Measurements from ENCODE around the gene GALM. TPM values are rescaled to one million over a fixed set of nuclear protein-coding genes. Genes with fewer than 3 reads are reported as not detected.

GALM gene
- total and polyA plus RNA-seq, 4 donors: 20.5 to 32.8 (median 26.1) TPM

DNA sequence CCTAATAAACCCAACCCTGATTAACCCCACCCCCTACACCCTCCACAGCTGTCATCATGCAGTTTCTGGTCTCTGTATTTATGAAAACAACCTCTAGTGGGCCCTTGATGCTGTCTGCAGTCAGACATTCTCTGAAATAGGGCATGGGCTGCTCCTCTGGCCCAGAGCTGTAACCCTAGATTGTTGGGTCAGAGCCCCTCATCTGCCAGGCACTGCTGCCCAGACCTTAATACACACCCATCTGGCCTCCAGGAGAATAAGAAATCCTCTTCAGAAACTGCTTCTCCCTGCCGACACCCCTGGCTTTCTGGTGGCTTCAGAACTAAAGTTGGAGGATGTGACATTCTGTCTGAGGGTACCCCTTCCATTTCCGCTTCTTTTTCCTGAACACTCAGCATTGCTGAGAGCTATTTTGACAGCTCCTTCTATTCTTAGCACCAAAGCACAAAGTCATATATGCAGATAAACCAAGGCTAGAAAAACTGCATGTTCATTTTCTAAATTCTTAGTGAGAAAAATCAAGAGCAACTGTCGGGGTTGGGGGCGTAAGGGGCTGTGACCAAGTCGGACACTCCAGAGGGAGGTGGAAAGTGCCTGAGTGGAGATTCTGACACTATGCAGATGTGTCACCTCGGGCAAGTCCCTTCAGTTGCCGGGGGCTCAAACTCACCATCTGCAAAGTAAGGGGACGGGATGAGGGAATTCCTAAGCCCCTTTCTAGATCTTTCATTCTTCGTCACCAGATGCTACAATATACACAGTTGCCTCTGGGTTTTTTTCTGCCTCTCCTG, 56.6 kb downstream of the GALM start:
- H3K4me1 ChIP-seq (ENCODE audit: control insufficient read depth in 4 of 4, insufficient read depth in 4 of 4, low read length in 3 of 4): peaks cover 0 to 20% (median 18%) of the 10 kb centered on the region in 4 donors
- DNase-seq (ENCODE audit: low spot score): no peak
- TF ChIP-seq YY1 (IDR thresholded peaks at IDR 0.05) (no peak), NR2F2 (IDR thresholded peaks at IDR 0.05) (peak; percentile 21)
- H3K9me3 ChIP-seq (ENCODE audit: control insufficient read depth in 4 of 4, low read length in 3 of 4): no peaks in the 10 kb centered on the region
- H3K27ac ChIP-seq (ENCODE audit: low read depth in 1 of 2, low read length in 2 of 2): peak overlapping the region in 1 of 2 donors; percentile 68
- no peak overlapping the region for H3K4me3 ChIP-seq (ENCODE audit: low read depth in 1 of 3, low read length in 3 of 3)
- no peaks in the 10 kb centered on the region for H3K27me3 ChIP-seq (ENCODE audit: control insufficient read depth in 4 of 4, insufficient read depth in 4 of 4, low read length in 3 of 4)
- peaks cover 0 to 2% (median 0%) of the 10 kb centered on the region in 4 donors for H3K36me3 ChIP-seq (ENCODE audit: control insufficient read depth in 4 of 4, insufficient read depth in 3 of 4, low read depth in 1 of 4, low read length in 3 of 4)
- no peak overlapping the region for H3K9ac ChIP-seq (ENCODE audit: low read depth in 1 of 2, low read length in 2 of 2)
- 71% methylated on average over 9 of the region's 9 CpGs for WGBS

DNA sequence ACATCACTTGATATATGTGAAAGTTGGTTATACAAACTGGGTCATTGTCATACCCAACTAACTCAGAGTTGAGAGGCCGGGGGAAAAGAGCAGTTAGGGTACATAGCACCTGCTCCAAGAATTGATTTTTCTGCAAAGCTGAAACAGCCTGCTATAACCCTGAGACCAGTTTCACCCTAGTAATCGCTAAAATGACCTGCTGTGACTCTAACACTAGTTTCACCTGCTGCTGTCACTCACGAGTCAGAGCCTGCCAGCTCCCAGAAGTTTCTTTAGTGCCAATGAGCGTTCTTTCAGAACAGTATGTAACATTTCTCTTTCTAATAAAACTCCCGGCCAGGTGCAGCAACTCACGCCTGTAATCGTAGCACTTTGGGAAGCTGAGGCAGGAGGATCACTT, 57.3 kb downstream of the GALM start:
- peak overlapping the region; percentile 60 to 68 for H3K27ac ChIP-seq (ENCODE audit: low read depth in 1 of 2, low read length in 2 of 2)

More for the DNA sequence above, 57.3 kb downstream of the GALM start:
- DNase-seq (ENCODE audit: low spot score): no peak
- Histone ChIP-seq H3K4me3 (ENCODE audit: low read depth in 1 of 3, low read length in 3 of 3) (no peak overlapping the region), H3K9me3 (ENCODE audit: control insufficient read depth in 4 of 4, low read length in 3 of 4) (no peaks in the 10 kb centered on the region), H3K4me1 (ENCODE audit: control insufficient read depth in 4 of 4, insufficient read depth in 4 of 4, low read length in 3 of 4) (peaks cover 0 to 20% (median 18%) of the 10 kb centered on the region in 4 donors), H3K27me3 (ENCODE audit: control insufficient read depth in 4 of 4, insufficient read depth in 4 of 4, low read length in 3 of 4) (no peaks in the 10 kb centered on the region), H3K36me3 (ENCODE audit: control insufficient read depth in 4 of 4, insufficient read depth in 3 of 4, low read depth in 1 of 4, low read length in 3 of 4) (no peaks in the 10 kb centered on the region), H3K9ac (ENCODE audit: low read depth in 1 of 2, low read length in 2 of 2) (no peak overlapping the region)
- TF ChIP-seq, protein P1, sequence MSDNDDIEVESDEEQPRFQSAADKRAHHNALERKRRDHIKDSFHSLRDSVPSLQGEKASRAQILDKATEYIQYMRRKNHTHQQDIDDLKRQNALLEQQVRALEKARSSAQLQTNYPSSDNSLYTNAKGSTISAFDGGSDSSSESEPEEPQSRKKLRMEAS (IDR thresholded peaks at IDR 0.05): peak; percentile 26
- TF ChIP-seq, protein P2, sequence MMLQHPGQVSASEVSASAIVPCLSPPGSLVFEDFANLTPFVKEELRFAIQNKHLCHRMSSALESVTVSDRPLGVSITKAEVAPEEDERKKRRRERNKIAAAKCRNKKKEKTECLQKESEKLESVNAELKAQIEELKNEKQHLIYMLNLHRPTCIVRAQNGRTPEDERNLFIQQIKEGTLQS (IDR thresholded peaks at IDR 0.05): no peak
- TF ChIP-seq, protein P3, sequence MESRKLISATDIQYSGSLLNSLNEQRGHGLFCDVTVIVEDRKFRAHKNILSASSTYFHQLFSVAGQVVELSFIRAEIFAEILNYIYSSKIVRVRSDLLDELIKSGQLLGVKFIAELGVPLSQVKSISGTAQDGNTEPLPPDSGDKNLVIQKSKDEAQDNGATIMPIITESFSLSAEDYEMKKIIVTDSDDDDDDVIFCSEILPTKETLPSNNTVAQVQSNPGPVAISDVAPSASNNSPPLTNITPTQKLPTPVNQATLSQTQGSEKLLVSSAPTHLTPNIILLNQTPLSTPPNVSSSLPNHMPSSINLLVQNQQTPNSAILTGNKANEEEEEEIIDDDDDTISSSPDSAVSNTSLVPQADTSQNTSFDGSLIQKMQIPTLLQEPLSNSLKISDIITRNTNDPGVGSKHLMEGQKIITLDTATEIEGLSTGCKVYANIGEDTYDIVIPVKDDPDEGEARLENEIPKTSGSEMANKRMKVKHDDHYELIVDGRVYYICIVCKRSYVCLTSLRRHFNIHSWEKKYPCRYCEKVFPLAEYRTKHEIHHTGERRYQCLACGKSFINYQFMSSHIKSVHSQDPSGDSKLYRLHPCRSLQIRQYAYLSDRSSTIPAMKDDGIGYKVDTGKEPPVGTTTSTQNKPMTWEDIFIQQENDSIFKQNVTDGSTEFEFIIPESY (IDR thresholded peaks at IDR 0.05): peak; percentile 14
- TF ChIP-seq HNF4A (conservative IDR thresholded peaks at IDR 0.05) (peak; percentile 45 to 60), RAD21 (IDR thresholded peaks at IDR 0.05) (peak; percentile 39 to 62), TAF1 (conservative IDR thresholded peaks at IDR 0.05) (no peak), FOXA1 (IDR thresholded peaks at IDR 0.05) (no peak), SP1 (IDR thresholded peaks at IDR 0.05) (peak; percentile 37), FOXA2 (IDR thresholded peaks at IDR 0.05) (no peak), RXRA (IDR thresholded peaks at IDR 0.05) (peak; percentile 91 to 93), JUND (IDR thresholded peaks at IDR 0.05) (no peak), YY1 (IDR thresholded peaks at IDR 0.05) (peak; percentile 26), GABPA (IDR thresholded peaks at IDR 0.05 in 1 of 2, conservative IDR thresholded peaks at IDR 0.05 in 1 of 2) (no peak), HNF4G (IDR thresholded peaks at IDR 0.05) (no peak), EGR1 (IDR thresholded peaks at IDR 0.05; ENCODE audit: low read depth in 2 of 2) (no peak), NR2F2 (IDR thresholded peaks at IDR 0.05) (no peak)
- TF ChIP-seq, protein P4, sequence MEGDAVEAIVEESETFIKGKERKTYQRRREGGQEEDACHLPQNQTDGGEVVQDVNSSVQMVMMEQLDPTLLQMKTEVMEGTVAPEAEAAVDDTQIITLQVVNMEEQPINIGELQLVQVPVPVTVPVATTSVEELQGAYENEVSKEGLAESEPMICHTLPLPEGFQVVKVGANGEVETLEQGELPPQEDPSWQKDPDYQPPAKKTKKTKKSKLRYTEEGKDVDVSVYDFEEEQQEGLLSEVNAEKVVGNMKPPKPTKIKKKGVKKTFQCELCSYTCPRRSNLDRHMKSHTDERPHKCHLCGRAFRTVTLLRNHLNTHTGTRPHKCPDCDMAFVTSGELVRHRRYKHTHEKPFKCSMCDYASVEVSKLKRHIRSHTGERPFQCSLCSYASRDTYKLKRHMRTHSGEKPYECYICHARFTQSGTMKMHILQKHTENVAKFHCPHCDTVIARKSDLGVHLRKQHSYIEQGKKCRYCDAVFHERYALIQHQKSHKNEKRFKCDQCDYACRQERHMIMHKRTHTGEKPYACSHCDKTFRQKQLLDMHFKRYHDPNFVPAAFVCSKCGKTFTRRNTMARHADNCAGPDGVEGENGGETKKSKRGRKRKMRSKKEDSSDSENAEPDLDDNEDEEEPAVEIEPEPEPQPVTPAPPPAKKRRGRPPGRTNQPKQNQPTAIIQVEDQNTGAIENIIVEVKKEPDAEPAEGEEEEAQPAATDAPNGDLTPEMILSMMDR (IDR thresholded peaks at IDR 0.05; ENCODE audit: low read depth, low read length, missing input control): no peak
- TF ChIP-seq, protein P5, sequence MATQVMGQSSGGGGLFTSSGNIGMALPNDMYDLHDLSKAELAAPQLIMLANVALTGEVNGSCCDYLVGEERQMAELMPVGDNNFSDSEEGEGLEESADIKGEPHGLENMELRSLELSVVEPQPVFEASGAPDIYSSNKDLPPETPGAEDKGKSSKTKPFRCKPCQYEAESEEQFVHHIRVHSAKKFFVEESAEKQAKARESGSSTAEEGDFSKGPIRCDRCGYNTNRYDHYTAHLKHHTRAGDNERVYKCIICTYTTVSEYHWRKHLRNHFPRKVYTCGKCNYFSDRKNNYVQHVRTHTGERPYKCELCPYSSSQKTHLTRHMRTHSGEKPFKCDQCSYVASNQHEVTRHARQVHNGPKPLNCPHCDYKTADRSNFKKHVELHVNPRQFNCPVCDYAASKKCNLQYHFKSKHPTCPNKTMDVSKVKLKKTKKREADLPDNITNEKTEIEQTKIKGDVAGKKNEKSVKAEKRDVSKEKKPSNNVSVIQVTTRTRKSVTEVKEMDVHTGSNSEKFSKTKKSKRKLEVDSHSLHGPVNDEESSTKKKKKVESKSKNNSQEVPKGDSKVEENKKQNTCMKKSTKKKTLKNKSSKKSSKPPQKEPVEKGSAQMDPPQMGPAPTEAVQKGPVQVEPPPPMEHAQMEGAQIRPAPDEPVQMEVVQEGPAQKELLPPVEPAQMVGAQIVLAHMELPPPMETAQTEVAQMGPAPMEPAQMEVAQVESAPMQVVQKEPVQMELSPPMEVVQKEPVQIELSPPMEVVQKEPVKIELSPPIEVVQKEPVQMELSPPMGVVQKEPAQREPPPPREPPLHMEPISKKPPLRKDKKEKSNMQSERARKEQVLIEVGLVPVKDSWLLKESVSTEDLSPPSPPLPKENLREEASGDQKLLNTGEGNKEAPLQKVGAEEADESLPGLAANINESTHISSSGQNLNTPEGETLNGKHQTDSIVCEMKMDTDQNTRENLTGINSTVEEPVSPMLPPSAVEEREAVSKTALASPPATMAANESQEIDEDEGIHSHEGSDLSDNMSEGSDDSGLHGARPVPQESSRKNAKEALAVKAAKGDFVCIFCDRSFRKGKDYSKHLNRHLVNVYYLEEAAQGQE (IDR thresholded peaks at IDR 0.05): no peak
- WGBS: 35% methylated on average over 7 of the region's 7 CpGs

Measured in liver (tissue), 9 donors.